Endodermal cell (in vitro differentiated cells): ENCODE data around the gene MPC2. TPM values are rescaled to one million over a fixed set of nuclear protein-coding genes. Genes with fewer than 3 reads are reported as not detected.

Experiments used
- DNase-seq: peaks from one replicate; pipeline ENCODE4 v3.0.0-alpha.2; 2017
- H3K27ac ChIP-seq: 2 replicates; pipeline ENCODE4 v1.5.1; 2013; ENCODE audit warnings: mild to moderate bottlenecking, low read depth, low read length, moderate library complexity
- H3K27me3 ChIP-seq: 2 replicates; pipeline ENCODE4 v1.6.1; 2013; ENCODE audit warnings: mild to moderate bottlenecking, low read length, moderate library complexity; ENCODE audit not compliant: insufficient read depth, control insufficient read depth, poor library complexity, severe bottlenecking
- H3K36me3 ChIP-seq: 2 replicates; pipeline ENCODE4 v1.7.0; 2013; ENCODE audit warnings: mild to moderate bottlenecking, low read length, moderate library complexity; ENCODE audit not compliant: control insufficient read depth, insufficient read depth
- H3K4me1 ChIP-seq: one replicate; pipeline ENCODE4 v1.7.0; 2013; ENCODE audit warnings: low read length; ENCODE audit not compliant: control insufficient read depth, insufficient read depth
- H3K4me3 ChIP-seq: 2 replicates; pipeline ENCODE4 v1.5.1; 2013; ENCODE audit warnings: mild to moderate bottlenecking, low read length, moderate library complexity
- H3K9ac ChIP-seq: 2 replicates; pipeline ENCODE4 v1.6.1; 2013; ENCODE audit warnings: mild to moderate bottlenecking, low read length, moderate library complexity; ENCODE audit not compliant: poor library complexity, severe bottlenecking; ENCODE audit errors: extremely low read depth
- H3K9me3 ChIP-seq: 2 replicates; pipeline ENCODE4 v1.6.1; 2013; ENCODE audit warnings: mild to moderate bottlenecking, low read length, moderate library complexity; ENCODE audit not compliant: control insufficient read depth
- H3K27ac Mint-ChIP-seq: 2 replicates; pipeline ENCODE4 v1.8.0; 2020; ENCODE audit warnings: mixed read lengths
- H3K27me3 Mint-ChIP-seq: 2 replicates; pipeline ENCODE4 v1.8.0; 2021; ENCODE audit warnings: mild to moderate bottlenecking, mixed read lengths; ENCODE audit not compliant: insufficient read depth
- H3K36me3 Mint-ChIP-seq: 2 replicates; pipeline ENCODE4 v1.8.0; 2020; ENCODE audit warnings: low read depth, mixed read lengths
- H3K4me1 Mint-ChIP-seq: 2 replicates; pipeline ENCODE4 v1.8.0; 2020; ENCODE audit warnings: mixed read lengths
- H3K4me3 Mint-ChIP-seq: 2 replicates; pipeline ENCODE4 v1.8.0; 2020; ENCODE audit warnings: mild to moderate bottlenecking, moderate library complexity, mixed read lengths
- H3K9me3 Mint-ChIP-seq: 2 replicates; pipeline ENCODE4 v1.8.0; 2020; ENCODE audit warnings: mild to moderate bottlenecking, mixed read lengths
- CTCF ChIP-seq: fragments of 200-600 bp; sonication (generic); conservative IDR thresholded peaks from 2 replicates; pipeline ENCODE4 v1.5.0; 2021; ENCODE audit warnings: antibody characterized with exemption, mild to moderate bottlenecking
- WGBS, 2 experiments: methylation state at CpG; one replicate each; pipeline versions ENCODE4 v1.1.5 to v1.1.7; 2013; ENCODE audit warnings: missing lambda C conversion rate in 2 of 2, mixed read lengths in 1 of 2; ENCODE audit not compliant: insufficient coverage in 1 of 2, insufficient read length in 1 of 2; 5-methylcytosine and 5-hydroxymethylcytosine counted together
- total RNA-seq, 2 donors: library from RNA; stranded (reverse); fragmentation: NEBNext Ultra II Directional in 1 of 2; extraction: Animal tissue kit (Norgen Biotek cat#: 25700) in 1 of 2; gene quantifications; 2 replicates in 1 of 2; 3 replicates in 1 of 2; pipeline ENCODE4 v1.2.1, GENCODE V29; 2021

The MPC2 gene
- total RNA-seq, 2 donors from 2014 or later, result 30.7 to 42.5 TPM

GRCh38 chr1:167922023-167922422 lies 14.8 kb downstream of the MPC2 start:
- peaks cover 5% of the 10 kb centered on the region for H3K4me1 ChIP-seq
- no peak overlapping the region for H3K27ac Mint-ChIP-seq
- TF ChIP-seq CTCF, result no peak
- peaks cover 7% of the 10 kb centered on the region for H3K36me3 Mint-ChIP-seq
- no peaks in the 10 kb centered on the region for H3K27me3 Mint-ChIP-seq
- no peak overlapping the region for H3K9ac ChIP-seq
- H3K27ac ChIP-seq, result no peak overlapping the region
- peaks cover 11% of the 10 kb centered on the region for H3K4me1 Mint-ChIP-seq
- H3K9me3 ChIP-seq, result no peaks in the 10 kb centered on the region
- no peaks in the 10 kb centered on the region for H3K27me3 ChIP-seq
- H3K4me3 Mint-ChIP-seq, result no peak overlapping the region
- no peaks in the 10 kb centered on the region for H3K9me3 Mint-ChIP-seq
- H3K4me3 ChIP-seq, result no peak overlapping the region
- H3K36me3 ChIP-seq, result peaks cover 27% of the 10 kb centered on the region
- no peak for DNase-seq

GRCh38 chr1:167916766-167917511 lies 19.9 kb downstream of the MPC2 start:
- 95% methylated on average over 5 of the region's 6 CpGs; no CpG with 5 or more reads in 1 of the 2 experiments for WGBS, 2 experiments
- H3K4me1 ChIP-seq, result no peaks in the 10 kb centered on the region
- no peak overlapping the region for H3K27ac Mint-ChIP-seq
- TF ChIP-seq CTCF, result no peak
- no peak overlapping the region for H3K9ac ChIP-seq
- no peaks in the 10 kb centered on the region for H3K27me3 ChIP-seq
- peaks cover 9% of the 10 kb centered on the region for H3K4me1 Mint-ChIP-seq
- no peak for DNase-seq
- peaks cover 23% of the 10 kb centered on the region for H3K36me3 Mint-ChIP-seq
- H3K27me3 Mint-ChIP-seq, result no peaks in the 10 kb centered on the region
- no peak overlapping the region for H3K27ac ChIP-seq
- peaks cover 44% of the 10 kb centered on the region for H3K36me3 ChIP-seq
- H3K4me3 ChIP-seq, result no peak overlapping the region
- H3K4me3 Mint-ChIP-seq, result no peak overlapping the region
- no peaks in the 10 kb centered on the region for H3K9me3 ChIP-seq
- H3K9me3 Mint-ChIP-seq, result no peaks in the 10 kb centered on the region

- no peak overlapping the region for H3K9ac ChIP-seq
- no peak overlapping the region for H3K4me3 ChIP-seq
- no peak overlapping the region for H3K27ac ChIP-seq
- no peak for TF ChIP-seq CTCF
- WGBS, 2 experiments, result 97 to 98% methylated on average over 5 to 8 of the region's 8 CpGs
- no peak for DNase-seq
- no peaks in the 10 kb centered on the region for H3K27me3 ChIP-seq
- Mint-ChIP-seq H3K36me3 (peaks cover 27% of the 10 kb centered on the region), H3K27me3 (no peaks in the 10 kb centered on the region), H3K27ac (no peak overlapping the region), H3K4me1 (peaks cover 9% of the 10 kb centered on the region), H3K9me3 (peaks cover under 1% of the 10 kb centered on the region), H3K4me3 (no peak overlapping the region)
- peaks cover under 1% of the 10 kb centered on the region for H3K9me3 ChIP-seq
- peaks cover 44% of the 10 kb centered on the region for H3K36me3 ChIP-seq
- H3K4me1 ChIP-seq, result no peaks in the 10 kb centered on the region
These were observed 21.3 kb downstream of the MPC2 start for GRCh38 chr1:167915569-167915968.
